Panc1 (cell line): Measurements from ENCODE around the gene UBTD2. TPM values are rescaled to one million over a fixed set of nuclear protein-coding genes. Genes with fewer than 3 reads are reported as not detected.
A peak's percentile ranks its signal among the peaks of the same experiment; 100 is the strongest.
"Not testable (repeated sequence)": the region's sequence is repeated elsewhere in the genome, so short reads cannot be mapped to it uniquely, and the experiment has no call there.

Experiments used
- ATAC-seq: fragments of 200-7000 bp; cut with Tn5 transposase; 2 replicates; pipeline ENCODE4 v1.9.1; 2020; ENCODE audit warnings: mild to moderate bottlenecking, moderate library complexity
- Bru-seq: library from RNA; stranded (reverse); fragments of 400-500 nt; gene quantifications from one replicate; lab custom pipeline; 2021; lab: Mats Ljungman, UMichigan
- BruChase-seq, 2 experiments: library from RNA; stranded (reverse); fragments of 400-500 nt; gene quantifications; one replicate each; lab custom pipeline; 2021; lab: Mats Ljungman, UMichigan
- BruUV-seq: library from RNA; stranded (reverse); fragments of 400-500 nt; replicated peaks from 2 replicates; lab custom pipeline; 2021; lab: Mats Ljungman, UMichigan
- CTCF ChIA-PET: fragments of 300-600 bp; sonication (Branson Sonifier 250); formaldehyde crosslinking; loops from one replicate; lab custom pipeline; 2022; ENCODE audit warnings: antibody characterized with exemption; lab: Charles Lee
- POLR2A ChIA-PET: fragments of 300-600 bp; sonication (Branson Sonifier 250); formaldehyde crosslinking; loops from one replicate; lab custom pipeline; 2022; ENCODE audit warnings: antibody characterized with exemption; lab: Charles Lee
- DNase-seq: peaks from one replicate; pipeline ENCODE4 v3.0.0-alpha.2; 2010; ENCODE audit warnings: low read depth, low spot score
- H3K27ac ChIP-seq: 2 replicates; pipeline ENCODE4 v1.5.1; 2011; ENCODE audit warnings: mild to moderate bottlenecking, low read length, inconsistent platforms
- H3K27me3 ChIP-seq: fragments of 200-500 bp; sonication (Bioruptor generic); 2 replicates; pipeline ENCODE4 v1.6.0; 2014; ENCODE audit warnings: low read length, inconsistent platforms; ENCODE audit not compliant: control insufficient read depth, insufficient read depth
- H3K36me3 ChIP-seq: fragments of 200-500 bp; sonication (Bioruptor generic); 2 replicates; pipeline ENCODE4 v1.5.1; 2014; ENCODE audit warnings: inconsistent platforms, mild to moderate bottlenecking, low read length, moderate library complexity; ENCODE audit not compliant: control insufficient read depth, insufficient read depth
- H3K4me1 ChIP-seq: 2 replicates; pipeline ENCODE4 v1.5.1; 2011; ENCODE audit warnings: inconsistent platforms, mild to moderate bottlenecking, low read length, moderate library complexity; ENCODE audit not compliant: control insufficient read depth, insufficient read depth
- H3K4me3 ChIP-seq, 2 experiments: 2 replicates each; pipeline ENCODE4 v1.5.1; 2011 to 2012; ENCODE audit warnings: low read depth in 2 of 2, low read length in 2 of 2, mild to moderate bottlenecking in 2 of 2, inconsistent platforms in 1 of 2, moderate library complexity in 1 of 2
- H3K9me3 ChIP-seq: fragments of 200-500 bp; sonication (Bioruptor generic); 2 replicates; pipeline ENCODE4 v1.5.1; 2014; ENCODE audit warnings: low read depth, mild to moderate bottlenecking, inconsistent platforms, low read length, moderate library complexity; ENCODE audit not compliant: control insufficient read depth, insufficient read depth
- CTCF ChIP-seq: fragments of 450-650 bp; IDR thresholded peaks from 2 replicates; pipeline ENCODE4 v1.5.1; 2017; ENCODE audit warnings: mild to moderate bottlenecking
- POLR2AphosphoS5 ChIP-seq: IDR thresholded peaks from 2 replicates; pipeline ENCODE4 v1.6.1; 2012; ENCODE audit warnings: mild to moderate bottlenecking, low read depth, low read length, moderate library complexity
- REST ChIP-seq, 2 experiments: IDR thresholded peaks; 2 replicates each; pipeline ENCODE4 v1.6.1; 2011 to 2012; ENCODE audit warnings: low read depth in 2 of 2, control low read depth in 1 of 2, low read length in 1 of 2, mild to moderate bottlenecking in 1 of 2, moderate library complexity in 1 of 2; ENCODE audit not compliant: insufficient read depth in 1 of 2
- SIN3A ChIP-seq: IDR thresholded peaks from 2 replicates; pipeline ENCODE4 v1.6.1; 2012; ENCODE audit warnings: low read depth, mild to moderate bottlenecking, low read length, moderate library complexity, borderline replicate concordance; ENCODE audit not compliant: insufficient read depth
- TCF7L2 ChIP-seq: IDR thresholded peaks from 2 replicates; pipeline ENCODE4 v1.6.1; 2011; ENCODE audit warnings: mild to moderate bottlenecking, low read depth, low read length, inconsistent platforms
- in situ Hi-C: cut with HindIII; loops from 2 replicates; pipeline ENCODE4 v1.10.0; 2016; ENCODE audit warnings: low sequenced_read_pairs, low pct_unique_long_range_greater_than_20kb
- intact Hi-C: fragments of 100-400 bp; cut with micrococcal nuclease; formaldehyde crosslinking; loops from one replicate; pipeline ENCODE4 v1.10.0; 2022; ENCODE audit not compliant: unreplicated experiment
- long read RNA-seq: library from polyadenylated mRNA; unstranded; transcript quantifications from one replicate; pipeline ENCODE4 v2.0.0, GENCODE V29; 2021; ENCODE audit not compliant: unreplicated experiment
- polyA plus RNA-seq: library from polyadenylated mRNA; unstranded; fragments of >200 nt; gene quantifications from one replicate; pipeline ENCODE4 v1.2.1, GENCODE V29; 2012; ENCODE audit warnings: missing spikeins; ENCODE audit not compliant: insufficient read length
- total RNA-seq: library from RNA; stranded (reverse); gene quantifications from one replicate; pipeline ENCODE4 v1.2.1, GENCODE V29; 2021; ENCODE audit not compliant: unreplicated experiment

UBTD2 gene
- total RNA-seq (32.5 TPM), Bru-seq, nascent RNA (percentile 90 among the genes with signal in this experiment), BruChase-seq, experiment 1, labeled RNA remaining after a 2-hour chase (percentile 88 among the genes with signal in this experiment), BruChase-seq, experiment 2, labeled RNA remaining after a 6-hour chase (percentile 86 among the genes with signal in this experiment)
- polyA plus RNA-seq = 24.4 TPM
- long read RNA-seq, transcript UBTD2-201 (3 exons, 3,301 nt) = major isoform, 138 of 149 reads
- long read RNA-seq, partial matches to known transcripts = 7 of 149 reads
- long read RNA-seq, other reads (novel, unspliced or antisense) = 4 of 149 reads

- TF ChIP-seq REST (IDR thresholded peaks at IDR 0.05; ENCODE audit: insufficient read depth in 1 of 2, low read depth in 2 of 2, low read length in 1 of 2) (no peak), SIN3A (0 out of 2 replicates have a peak, but pooled peaks have one; percentile 76), POLR2AphosphoS5 (no peak), CTCF (peak; percentile 88), TCF7L2 (no peak)
- POLR2A ChIA-PET = interaction anchor here (0.6 to 0.9 kb wide), 3 partner anchors 15 to 30 kb away, joined by 3 to 4 read pairs (median 3); no protein-coding TSS in a partner anchor
- Histone ChIP-seq H3K27me3 (no peaks in the 10 kb centered on the region), H3K27ac (peak within 1 kb of the TSS; percentile 92), H3K9me3 (no peaks in the 10 kb centered on the region), H3K4me1 (peaks cover 29% of the 10 kb centered on the region), H3K36me3 (no peaks in the 10 kb centered on the region; the same call in 1 of the 2 replicates), H3K4me3 (peak within 1 kb of the TSS; percentile 70 to 85)
- BruUV-seq = no TSS peak
- in situ Hi-C loops = no loop called here
- intact Hi-C loops = loop anchor here (2.0 to 10.0 kb wide), 2 partner anchors 88 to 176 kb away; partner anchors contain the start of gene EFCAB9
- DNase-seq = no peak
- CTCF ChIA-PET = interaction anchor here (0.6 to 1.1 kb wide), 3 partner anchors 75 to 440 kb away, joined by 4 read pairs; partner anchors contain the start of gene STK10
- ATAC-seq = peak; percentile 94
Measured at GRCh38 chr5:172283020-172283861, at the start of gene UBTD2. UBTD2 (minus strand) TSS chr5:172283764; CDS start chr5:172283665, 99 bp downstream.

- BruUV-seq, H3K4me3 ChIP-seq, H3K36me3 ChIP-seq, H3K9me3 ChIP-seq, H3K27me3 ChIP-seq, POLR2A ChIA-PET, DNase-seq, in situ Hi-C loops, ATAC-seq, H3K4me1 ChIP-seq, intact Hi-C loops, CTCF ChIA-PET, H3K27ac ChIP-seq: not testable (repeated sequence)
Measured at GRCh38 chr5:172326901-172327300, 43.3 kb upstream of the UBTD2 start.
